HepG2 (cell line): ENCODE data around the gene INKA1. TPM values are rescaled to one million over a fixed set of nuclear protein-coding genes. Genes with fewer than 3 reads are reported as not detected.

Source experiments
- ARHGAP35 ChIP-seq: sonication (generic); formaldehyde crosslinking; IDR thresholded peaks from 2 replicates; pipeline ENCODE4 v1.9.0; 2022; ENCODE audit warnings: mild to moderate bottlenecking, inconsistent platforms, moderate library complexity, missing genetic modification reagents, borderline replicate concordance
- ARID2 ChIP-seq: sonication (generic); formaldehyde crosslinking; IDR thresholded peaks from 2 replicates; pipeline ENCODE4 v1.8.1; 2022; ENCODE audit warnings: mild to moderate bottlenecking, missing genetic modification reagents, borderline replicate concordance
- BHLHE40 ChIP-seq: IDR thresholded peaks from 2 replicates; pipeline ENCODE4 v1.6.1; 2011; ENCODE audit warnings: low read length, improper control_type of control experiment
- ERF ChIP-seq: IDR thresholded peaks from 2 replicates; pipeline ENCODE4 v1.6.1; 2018; ENCODE audit warnings: missing biosample characterization, missing genetic modification reagents
- GATAD1 ChIP-seq: IDR thresholded peaks from 2 replicates; pipeline ENCODE4 v1.6.1; 2016; ENCODE audit warnings: missing genetic modification reagents, missing compliant biosample characterization
- HES4 ChIP-seq: sonication (generic); formaldehyde crosslinking; IDR thresholded peaks from 2 replicates; pipeline ENCODE4 v1.9.0; 2021; ENCODE audit warnings: mild to moderate bottlenecking, missing genetic modification reagents, borderline replicate concordance
- IRF2 ChIP-seq: IDR thresholded peaks from 2 replicates; pipeline ENCODE4 v1.6.1; 2018; ENCODE audit warnings: missing genetic modification reagents, missing compliant biosample characterization
- KMT2B ChIP-seq: IDR thresholded peaks from 2 replicates; pipeline ENCODE4 v1.6.1; 2016; ENCODE audit warnings: missing genetic modification reagents, missing compliant biosample characterization
- MAZ ChIP-seq, 2 experiments: sonication (generic) in 1 of 2; formaldehyde crosslinking in 1 of 2; IDR thresholded peaks; 2 replicates each; pipeline versions ENCODE4 v1.5.0 to v1.6.1; 2012 to 2020; ENCODE audit warnings: low read depth in 2 of 2, mild to moderate bottlenecking in 2 of 2, borderline replicate concordance in 1 of 2, improper control_type of control experiment in 1 of 2, low read length in 1 of 2, missing genetic modification reagents in 1 of 2, moderate library complexity in 1 of 2
- MEIS2 ChIP-seq: sonication (generic); formaldehyde crosslinking; IDR thresholded peaks from 2 replicates; pipeline ENCODE4 v1.9.0; 2021; ENCODE audit warnings: mild to moderate bottlenecking, missing genetic modification reagents
- NR2C2 ChIP-seq: sonication (generic); formaldehyde crosslinking; IDR thresholded peaks from 2 replicates; pipeline ENCODE4 v1.4.0; 2020; ENCODE audit warnings: missing genetic modification reagents, mild to moderate bottlenecking, moderate library complexity, borderline replicate concordance
- POLR2G ChIP-seq: fragments of 200-400 bp; formaldehyde crosslinking; IDR thresholded peaks from 2 replicates; pipeline ENCODE4 v1.6.1; 2018; ENCODE audit warnings: mild to moderate bottlenecking, low read depth, low read length, moderate library complexity
- SAP130 ChIP-seq: IDR thresholded peaks from 2 replicates; pipeline ENCODE4 v1.6.1; 2016; ENCODE audit warnings: low read depth
- SKI ChIP-seq: fragments of 450-650 bp; IDR thresholded peaks from one replicate; pipeline ENCODE4 v1.6.1; 2018; ENCODE audit warnings: mild to moderate bottlenecking; ENCODE audit not compliant: partially characterized antibody
- SRSF1 ChIP-seq: fragments of 200-400 bp; formaldehyde crosslinking; optimal IDR thresholded peaks from 2 replicates; pipeline ENCODE3; 2017; ENCODE audit warnings: mild to moderate bottlenecking, low read depth, low read length, moderate library complexity
- ZFX ChIP-seq: sonication (generic); formaldehyde crosslinking; IDR thresholded peaks from 2 replicates; pipeline ENCODE4 v1.4.0; 2020; ENCODE audit warnings: mild to moderate bottlenecking, low read depth, missing genetic modification reagents, moderate library complexity
- ZFY ChIP-seq: sonication (generic); formaldehyde crosslinking; IDR thresholded peaks from 2 replicates; pipeline ENCODE4 v1.4.0; 2020; ENCODE audit warnings: missing genetic modification reagents
- ZNF296 ChIP-seq: sonication (generic); formaldehyde crosslinking; conservative IDR thresholded peaks from 2 replicates; pipeline ENCODE4 v1.5.0; 2020; ENCODE audit warnings: mild to moderate bottlenecking, missing genetic modification reagents
- ZNF530 ChIP-seq: sonication (generic); formaldehyde crosslinking; IDR thresholded peaks from 2 replicates; pipeline ENCODE4 v1.5.0; 2020; ENCODE audit warnings: low read depth, mild to moderate bottlenecking, missing genetic modification reagents
- ZNF574 ChIP-seq: sonication (generic); formaldehyde crosslinking; IDR thresholded peaks from 2 replicates; pipeline ENCODE4 v1.4.0; 2020; ENCODE audit warnings: missing genetic modification reagents
- ZNF891 ChIP-seq: sonication (generic); formaldehyde crosslinking; IDR thresholded peaks from 2 replicates; pipeline ENCODE4 v1.5.0; 2020; ENCODE audit warnings: mild to moderate bottlenecking, missing genetic modification reagents
- polyA plus RNA-seq, 8 experiments: library from polyadenylated mRNA; depleted of rRNA in 3 of 8; stranded (reverse) in 7 of 8; unstranded in 1 of 8; fragments of >200 nt; fragmentation: Illumina TruSeq in 4 of 8; extraction: Trizol in 4 of 8; gene quantifications; 2 replicates each; pipeline versions ENCODE4 v1.2.1 to v1.2.3, GENCODE V29; 2011 to 2016; ENCODE audit warnings: low read depth in 4 of 8, missing spikeins in 1 of 8, mixed read lengths in 1 of 8; ENCODE audit not compliant: insufficient read depth in 1 of 8
- total RNA-seq, 5 experiments: library from RNA; depleted of rRNA; stranded (reverse); fragments of >200 nt; fragmentation: Illumina TruSeq; extraction: Trizol; gene quantifications; 2 replicates each; pipeline ENCODE4 v1.2.3, GENCODE V29; 2016; ENCODE audit warnings: low read depth in 1 of 5
- TF ChIP-seq, protein P1 (sequence below): IDR thresholded peaks from 2 replicates; pipeline ENCODE4 v1.6.1; 2016; ENCODE audit warnings: missing genetic modification reagents, missing compliant biosample characterization
- TF ChIP-seq, protein P2 (sequence below): sonication (generic); formaldehyde crosslinking; IDR thresholded peaks from 2 replicates; pipeline ENCODE4 v1.5.0; 2020; ENCODE audit warnings: mild to moderate bottlenecking, missing genetic modification reagents, moderate library complexity
- TF ChIP-seq, protein P3 (sequence below): sonication (generic); formaldehyde crosslinking; IDR thresholded peaks from 2 replicates; pipeline ENCODE4 v1.4.0; 2020; ENCODE audit warnings: mild to moderate bottlenecking, missing genetic modification reagents

Gene INKA1
- total and polyA plus RNA-seq, 2 of the 13 experiments (the other 11 are each of a cell fraction or from before 2014, with no cell fraction given): 0.22 to 0.41 TPM

DNA sequence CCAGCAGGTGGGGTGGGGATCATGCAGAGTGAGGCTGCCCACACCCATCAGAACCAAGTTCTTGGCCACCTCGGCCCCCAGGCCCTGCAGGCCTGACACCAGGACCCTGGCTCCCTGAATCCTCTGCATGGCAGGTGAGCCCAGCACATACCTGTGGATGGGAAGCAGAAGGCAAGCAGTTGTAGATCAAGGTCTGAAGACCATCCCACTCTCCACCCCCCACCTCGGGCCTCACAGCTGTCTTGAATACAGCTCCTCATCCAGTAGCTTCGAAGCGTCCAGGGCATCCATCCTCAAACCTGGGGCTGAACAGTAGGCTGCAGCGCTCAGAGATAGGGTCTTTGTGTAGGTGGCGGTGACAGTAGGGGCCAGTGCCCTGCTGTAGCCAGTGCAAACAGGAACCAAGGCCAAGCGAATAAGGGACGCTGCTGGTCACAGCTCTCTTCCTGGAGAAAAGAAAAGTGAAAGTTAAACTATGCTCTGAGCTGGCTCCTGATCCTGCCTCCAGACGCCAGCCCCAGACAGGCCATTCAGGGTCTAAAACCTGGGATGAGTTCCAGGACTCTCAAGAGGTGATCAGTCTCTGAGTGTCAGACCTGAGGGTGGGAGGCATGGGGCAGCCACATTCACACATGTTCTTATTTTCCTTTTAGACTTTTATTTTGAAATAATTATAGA lies 10.6 kb downstream of the INKA1 start, which contains the start of gene UBA7 (continued):
- no peak for TF ChIP-seq ARID2 (CRISPR knock-in tag)
- TF ChIP-seq MAZ (IDR thresholded peaks at IDR 0.05; ENCODE audit: borderline replicate concordance, low read depth, low read length): no peak
- no peak for TF ChIP-seq MAZ (CRISPR knock-in tag; IDR thresholded peaks at IDR 0.05; ENCODE audit: low read depth)
- TF ChIP-seq BHLHE40: no peak
- peak; percentile 10; the same call in 1 of the 2 replicates for TF ChIP-seq HES4
- peak; percentile 66 for TF ChIP-seq ZFX
- peak; percentile 38 for TF ChIP-seq SKI
- TF ChIP-seq MEIS2 (CRISPR knock-in tag): peak; percentile 43; the same call in 1 of the 2 replicates
- TF ChIP-seq ZNF891 (CRISPR knock-in tag): peak; percentile 32; the same call in 1 of the 2 replicates
- no peak for TF ChIP-seq NR2C2 (CRISPR knock-in tag)
- peak; percentile 100 for TF ChIP-seq IRF2
- TF ChIP-seq, protein P1, sequence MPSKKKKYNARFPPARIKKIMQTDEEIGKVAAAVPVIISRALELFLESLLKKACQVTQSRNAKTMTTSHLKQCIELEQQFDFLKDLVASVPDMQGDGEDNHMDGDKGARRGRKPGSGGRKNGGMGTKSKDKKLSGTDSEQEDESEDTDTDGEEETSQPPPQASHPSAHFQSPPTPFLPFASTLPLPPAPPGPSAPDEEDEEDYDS (CRISPR knock-in tag): 0 out of 2 replicates have a peak, but pooled peaks have one; percentile 22
- no peak for TF ChIP-seq ZNF530
- TF ChIP-seq, protein P2, sequence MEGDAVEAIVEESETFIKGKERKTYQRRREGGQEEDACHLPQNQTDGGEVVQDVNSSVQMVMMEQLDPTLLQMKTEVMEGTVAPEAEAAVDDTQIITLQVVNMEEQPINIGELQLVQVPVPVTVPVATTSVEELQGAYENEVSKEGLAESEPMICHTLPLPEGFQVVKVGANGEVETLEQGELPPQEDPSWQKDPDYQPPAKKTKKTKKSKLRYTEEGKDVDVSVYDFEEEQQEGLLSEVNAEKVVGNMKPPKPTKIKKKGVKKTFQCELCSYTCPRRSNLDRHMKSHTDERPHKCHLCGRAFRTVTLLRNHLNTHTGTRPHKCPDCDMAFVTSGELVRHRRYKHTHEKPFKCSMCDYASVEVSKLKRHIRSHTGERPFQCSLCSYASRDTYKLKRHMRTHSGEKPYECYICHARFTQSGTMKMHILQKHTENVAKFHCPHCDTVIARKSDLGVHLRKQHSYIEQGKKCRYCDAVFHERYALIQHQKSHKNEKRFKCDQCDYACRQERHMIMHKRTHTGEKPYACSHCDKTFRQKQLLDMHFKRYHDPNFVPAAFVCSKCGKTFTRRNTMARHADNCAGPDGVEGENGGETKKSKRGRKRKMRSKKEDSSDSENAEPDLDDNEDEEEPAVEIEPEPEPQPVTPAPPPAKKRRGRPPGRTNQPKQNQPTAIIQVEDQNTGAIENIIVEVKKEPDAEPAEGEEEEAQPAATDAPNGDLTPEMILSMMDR (CRISPR knock-in tag): 0 out of 2 replicates have a peak, but pooled peaks have one; percentile 9
- peak; percentile 67; the same call in 1 of the 2 replicates for TF ChIP-seq KMT2B (CRISPR knock-in tag)
- TF ChIP-seq ZFY (CRISPR knock-in tag): peak; percentile 68
- peak; percentile 83 for TF ChIP-seq SAP130 (CRISPR knock-in tag)
- no peak for TF ChIP-seq ERF (CRISPR knock-in tag)
- peak; percentile 58 for TF ChIP-seq ZNF574 (CRISPR knock-in tag)
- TF ChIP-seq ZNF296 (CRISPR knock-in tag): peak; percentile 92
- TF ChIP-seq GATAD1: peak; percentile 37; the same call in 1 of the 2 replicates
- no peak for TF ChIP-seq ARHGAP35
- TF ChIP-seq, protein P3, sequence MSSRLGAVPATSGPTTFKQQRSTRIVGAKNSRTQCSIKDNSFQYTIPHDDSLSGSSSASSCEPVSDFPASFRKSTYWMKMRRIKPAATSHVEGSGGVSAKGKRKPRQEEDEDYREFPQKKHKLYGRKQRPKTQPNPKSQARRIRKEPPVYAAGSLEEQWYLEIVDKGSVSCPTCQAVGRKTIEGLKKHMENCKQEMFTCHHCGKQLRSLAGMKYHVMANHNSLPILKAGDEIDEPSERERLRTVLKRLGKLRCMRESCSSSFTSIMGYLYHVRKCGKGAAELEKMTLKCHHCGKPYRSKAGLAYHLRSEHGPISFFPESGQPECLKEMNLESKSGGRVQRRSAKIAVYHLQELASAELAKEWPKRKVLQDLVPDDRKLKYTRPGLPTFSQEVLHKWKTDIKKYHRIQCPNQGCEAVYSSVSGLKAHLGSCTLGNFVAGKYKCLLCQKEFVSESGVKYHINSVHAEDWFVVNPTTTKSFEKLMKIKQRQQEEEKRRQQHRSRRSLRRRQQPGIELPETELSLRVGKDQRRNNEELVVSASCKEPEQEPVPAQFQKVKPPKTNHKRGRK (CRISPR knock-in tag): no peak
- TF ChIP-seq POLR2G: peak; percentile 72
- TF ChIP-seq SRSF1: no peak
